Left ventricle myocardium superior (tissue), 1 donor: Measurements from ENCODE around the gene BLACAT1. TPM values are rescaled to one million over a fixed set of nuclear protein-coding genes. Genes with fewer than 3 reads are reported as not detected.

Experiments
- ATAC-seq: fragments of 200-7000 bp; cut with Tn5 transposase; one replicate; pipeline ENCODE4 v1.9.1; 2020; ENCODE audit warnings: mild to moderate bottlenecking, moderate library complexity
- DNase-seq: peaks from one replicate; pipeline ENCODE4 v3.0.0-alpha.2; 2020
- intact Hi-C: fragments of 100-400 bp; cut with micrococcal nuclease; formaldehyde crosslinking; loops from one replicate; pipeline ENCODE4 v1.11.0; 2022
- total RNA-seq: library from RNA; stranded (reverse); fragmentation: NEBNext Ultra II Directional; extraction: Animal tissue kit (Norgen Biotek cat#: 25700); gene quantifications from one replicate; pipeline ENCODE4 v1.2.1, GENCODE V29; 2021
- donor health status: DM: no; HTN: yes; CAD: no; lungs with severe emphysema.

BLACAT1 gene
- total RNA-seq, 1 donor from 2014 or later: not detected

GRCh38 chr1:205465392-205465791 is 9.5 kb upstream of the BLACAT1 start:
- intact Hi-C loops: no loop called here
- ATAC-seq: no peak
- no peak for DNase-seq

- peak; percentile 62 for ATAC-seq
- intact Hi-C loops: no loop called here
- no peak for DNase-seq
Observed at GRCh38 chr1:205458777-205459566, 3.1 kb upstream of the BLACAT1 start.

- ATAC-seq (no peak), DNase-seq (peak; percentile 29)
- intact Hi-C loops: no loop called here
Observed at GRCh38 chr1:205456868-205457745, 1.3 kb upstream of the BLACAT1 start.

GRCh38 chr1:205456383-205456867 is 580 bp upstream of the BLACAT1 start:
- intact Hi-C loops: no loop called here
- no peak for DNase-seq
- ATAC-seq: no peak

- intact Hi-C loops: no loop called here
- DNase-seq (no peak), ATAC-seq (no peak)
Observed at GRCh38 chr1:205454903-205455335, 926 bp downstream of the BLACAT1 start.

- intact Hi-C loops: no loop called here
- DNase-seq (no peak), ATAC-seq (no peak)
Observed at GRCh38 chr1:205453466-205453865, 2.4 kb downstream of the BLACAT1 start.

- DNase-seq (no peak), ATAC-seq (no peak)
- intact Hi-C loops: no loop called here
Observed at GRCh38 chr1:205452933-205453332, 2.9 kb downstream of the BLACAT1 start.

- ATAC-seq: no peak
- DNase-seq: no peak
- intact Hi-C loops: no loop called here
Observed at GRCh38 chr1:205452364-205452763, 3.5 kb downstream of the BLACAT1 start.

- no peak for ATAC-seq
Observed at GRCh38 chr1:205451759-205452164, 4.1 kb downstream of the BLACAT1 start.

GRCh38 chr1:205451202-205451601 is 4.6 kb downstream of the BLACAT1 start:
- DNase-seq: no peak
- no peak for ATAC-seq
- intact Hi-C loops: no loop called here

More at GRCh38 chr1:205451759-205452164, 4.1 kb downstream of the BLACAT1 start:
- DNase-seq: no peak
- intact Hi-C loops: no loop called here

GRCh38 chr1:205450448-205450847 is 5.4 kb downstream of the BLACAT1 start:
- DNase-seq (no peak), ATAC-seq (no peak)
- intact Hi-C loops: no loop called here

- ATAC-seq: no peak
- no peak for DNase-seq
- intact Hi-C loops: no loop called here
Observed at GRCh38 chr1:205449750-205450443, 5.9 kb downstream of the BLACAT1 start.

- intact Hi-C loops: no loop called here
- ATAC-seq (no peak), DNase-seq (no peak)
Observed at GRCh38 chr1:205449254-205449749, 6.5 kb downstream of the BLACAT1 start.

- DNase-seq (no peak), ATAC-seq (no peak)
Observed at GRCh38 chr1:205448540-205449253, 7.1 kb downstream of the BLACAT1 start.

GRCh38 chr1:205447457-205448341 is 8.1 kb downstream of the BLACAT1 start:
- intact Hi-C loops: no loop called here
- ATAC-seq: no peak
- no peak for DNase-seq

More at GRCh38 chr1:205448540-205449253, 7.1 kb downstream of the BLACAT1 start:
- intact Hi-C loops: no loop called here

GRCh38 chr1:205446828-205447227 is 9.0 kb downstream of the BLACAT1 start:
- ATAC-seq: peak; percentile 32
- peak; percentile 41 for DNase-seq
- intact Hi-C loops: no loop called here

GRCh38 chr1:205445646-205445935 is 10.3 kb downstream of the BLACAT1 start:
- DNase-seq: no peak
- intact Hi-C loops: no loop called here
- no peak for ATAC-seq
